NCI-H510A (cell line): Measurements from ENCODE around the gene SMC6.

Experiments used
- DNase-seq: peaks from one replicate; lab custom pipeline; 2025; lab: John Stamatoyannopoulos, UW

The SMC6 gene

DNA sequence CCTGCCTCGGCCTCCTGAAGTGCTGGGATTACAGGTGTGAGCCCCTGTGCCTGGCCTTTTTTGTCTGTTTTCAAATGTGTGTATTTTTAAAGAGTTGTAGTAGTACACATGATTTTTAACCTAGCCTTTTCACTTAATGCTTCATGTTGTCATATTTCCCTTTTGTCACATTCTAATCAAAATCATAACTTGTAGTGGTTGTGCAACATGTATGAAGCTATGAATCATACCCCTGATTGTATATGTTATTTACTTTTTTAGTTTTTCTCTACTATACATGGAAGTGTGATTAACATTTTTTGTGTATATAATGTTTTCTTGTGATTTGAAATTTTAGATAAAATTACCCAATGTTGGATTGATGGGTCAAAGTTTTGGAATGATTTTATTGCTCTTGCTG, 8.8 kb upstream of the SMC6 start:
- no peak for DNase-seq

- DNase-seq, result no peak
Measured at GRCh38 chr2:17759805-17760204, 6.2 kb upstream of the SMC6 start.

GRCh38 chr2:17758118-17758517, 4.5 kb upstream of the SMC6 start:
- no peak for DNase-seq

DNA sequence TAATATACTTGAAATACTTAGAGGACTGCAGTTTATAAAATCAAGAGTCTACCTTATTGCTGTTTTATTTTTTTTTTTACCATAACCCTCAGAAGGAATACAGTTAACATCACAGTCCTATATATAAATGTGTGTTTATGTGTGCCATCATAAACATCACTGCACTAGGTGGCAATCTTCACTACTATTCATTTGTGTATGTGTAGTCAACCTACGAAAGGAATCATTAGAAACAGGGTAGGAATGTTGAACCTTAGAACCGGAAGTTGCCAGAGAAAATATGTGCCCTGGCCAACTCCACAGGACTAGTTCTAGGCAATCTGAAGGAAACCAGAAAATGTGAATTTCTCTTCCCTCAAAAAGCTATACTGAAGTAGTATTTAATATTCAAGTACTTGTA, 3.7 kb upstream of the SMC6 start:
- DNase-seq, result no peak

DNA sequence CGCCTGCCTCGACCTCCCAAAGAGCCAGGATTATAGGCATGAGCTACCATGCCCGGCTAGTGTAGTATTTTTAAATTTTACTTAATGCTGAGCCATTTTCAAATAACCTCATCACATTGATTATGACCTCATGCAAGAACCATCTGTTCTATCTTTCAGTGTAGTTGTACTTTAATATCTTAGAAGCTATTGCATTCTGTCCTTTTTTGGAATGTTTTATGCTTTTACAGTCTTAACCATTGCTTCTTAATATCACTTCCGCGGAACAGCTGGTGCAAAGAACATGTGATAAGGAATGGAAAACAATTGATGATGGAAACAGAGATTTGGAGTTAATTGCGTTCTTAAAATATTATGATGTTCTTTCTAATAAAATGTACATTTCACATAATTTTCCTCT, 3.1 kb upstream of the SMC6 start:
- DNase-seq, result no peak

DNA sequence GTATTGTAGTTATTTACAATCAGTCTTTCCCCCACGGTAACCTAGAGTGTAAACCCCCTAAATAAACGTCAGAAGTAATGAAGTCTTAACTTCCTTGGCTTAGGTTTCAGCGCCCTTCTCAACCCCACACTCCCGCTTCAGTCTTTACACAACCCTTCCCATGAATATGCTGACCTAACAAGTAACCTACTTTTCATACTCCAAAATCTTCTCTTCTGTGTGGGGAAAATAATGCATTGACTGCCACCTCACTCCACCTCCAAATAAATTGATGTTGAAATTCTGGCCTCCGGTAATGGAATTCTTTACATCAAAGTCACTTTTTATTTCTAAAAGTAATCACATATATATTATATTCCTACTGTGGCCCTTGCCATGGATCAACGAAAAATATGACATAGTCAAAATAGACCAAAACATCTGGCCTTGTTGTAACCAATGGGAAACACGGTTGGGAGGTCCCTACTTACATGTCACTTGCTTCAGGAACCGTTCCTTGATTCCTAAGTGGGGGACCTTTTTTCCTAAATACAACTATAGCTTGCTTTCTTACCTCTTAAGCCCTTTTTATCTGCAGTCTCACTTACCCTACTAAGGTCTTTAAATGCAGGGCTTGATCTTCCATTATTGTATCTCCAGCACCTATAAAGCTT, 1.3 kb upstream of the SMC6 start:
- no peak for DNase-seq

DNA sequence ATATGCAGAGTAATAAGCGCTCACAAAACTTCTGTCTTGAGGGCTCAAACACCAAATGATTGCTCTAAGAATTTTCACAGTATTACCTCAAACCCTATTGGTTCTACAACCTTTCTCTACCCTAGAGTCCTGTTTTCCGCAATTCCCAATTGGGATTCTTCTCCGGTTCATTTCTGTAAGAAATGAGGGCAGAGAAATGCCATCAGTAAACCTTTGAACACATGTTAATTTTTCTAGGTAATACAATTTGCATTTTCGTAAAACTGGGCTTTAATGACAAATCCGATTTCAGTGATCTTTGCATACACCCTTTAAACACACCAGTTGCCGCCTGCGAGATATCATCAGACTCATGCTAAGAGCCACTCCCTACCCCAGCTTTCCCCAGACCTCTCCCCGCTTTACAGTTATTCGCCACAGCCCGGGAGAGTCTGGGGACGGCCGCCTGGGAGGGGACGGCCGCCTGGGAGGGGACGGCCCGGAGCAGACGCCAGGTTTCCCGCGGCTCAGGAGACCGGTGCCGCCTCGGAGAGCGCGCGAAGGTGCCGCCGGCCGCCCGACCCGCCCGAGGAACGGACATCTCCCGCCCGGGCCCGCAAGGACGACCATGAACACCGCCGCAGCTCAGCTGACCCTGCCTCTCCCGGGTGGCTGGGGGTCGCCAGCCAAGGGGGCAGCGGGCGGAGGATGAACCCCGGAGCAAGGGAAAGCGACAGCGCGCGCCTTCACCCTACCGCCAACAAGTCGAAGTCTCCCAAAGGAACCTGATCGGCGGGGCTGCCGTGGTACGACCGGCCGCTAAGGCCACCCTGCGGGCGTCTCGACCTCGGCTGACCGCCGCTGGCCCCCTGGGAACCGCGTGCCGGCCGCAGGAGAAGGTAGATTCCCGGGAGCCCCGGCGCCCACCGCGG, 463 bp downstream of the SMC6 start:
- peak; percentile 52 for DNase-seq

- no peak for DNase-seq
Measured at GRCh38 chr2:17752246-17752645, 1.4 kb downstream of the SMC6 start.

- no peak for DNase-seq
Measured at GRCh38 chr2:17749753-17750438, 3.7 kb downstream of the SMC6 start.

DNA sequence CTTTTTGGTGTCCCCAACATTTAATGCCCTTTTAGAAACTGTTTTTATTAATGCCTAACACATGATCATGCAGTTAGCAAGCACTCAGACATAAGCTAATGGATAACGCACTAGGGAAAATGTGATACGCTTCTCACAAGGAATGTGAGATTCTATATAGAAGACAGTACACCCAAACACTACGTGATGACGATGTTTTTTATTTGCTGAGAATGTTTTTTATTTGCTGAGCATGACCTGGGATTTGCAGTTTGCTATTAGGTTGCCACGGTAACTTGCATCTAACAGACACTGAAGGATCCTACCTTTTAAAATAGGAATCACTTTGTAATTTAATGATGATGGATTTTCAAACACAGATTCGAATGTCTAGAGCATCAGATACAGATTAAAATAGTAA, 4.9 kb downstream of the SMC6 start:
- no peak for DNase-seq

- no peak for DNase-seq
Measured at GRCh38 chr2:17747684-17748452, 5.7 kb downstream of the SMC6 start.

DNA sequence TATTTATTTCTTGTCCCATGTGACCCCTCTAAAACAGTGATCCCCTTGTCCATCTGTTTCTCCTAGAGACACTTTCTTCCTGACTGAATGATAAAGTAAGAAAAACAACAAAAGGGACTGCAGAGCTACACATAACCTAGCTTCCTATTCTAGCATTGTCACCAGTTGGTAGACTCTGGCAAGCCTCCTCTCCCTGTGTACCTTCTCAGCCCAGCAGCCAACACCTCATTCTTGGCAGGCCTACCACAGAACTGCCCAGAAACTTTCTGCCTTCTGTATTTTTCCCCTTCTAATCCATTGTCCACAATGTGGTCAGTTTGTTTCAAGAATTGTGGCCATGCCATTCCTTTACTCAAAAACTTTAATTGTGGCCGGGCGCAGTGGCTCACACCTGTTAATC, 13.4 kb downstream of the SMC6 start:
- no peak for DNase-seq

GRCh38 chr2:17736989-17737388, 16.6 kb downstream of the SMC6 start:
- no peak for DNase-seq

DNA sequence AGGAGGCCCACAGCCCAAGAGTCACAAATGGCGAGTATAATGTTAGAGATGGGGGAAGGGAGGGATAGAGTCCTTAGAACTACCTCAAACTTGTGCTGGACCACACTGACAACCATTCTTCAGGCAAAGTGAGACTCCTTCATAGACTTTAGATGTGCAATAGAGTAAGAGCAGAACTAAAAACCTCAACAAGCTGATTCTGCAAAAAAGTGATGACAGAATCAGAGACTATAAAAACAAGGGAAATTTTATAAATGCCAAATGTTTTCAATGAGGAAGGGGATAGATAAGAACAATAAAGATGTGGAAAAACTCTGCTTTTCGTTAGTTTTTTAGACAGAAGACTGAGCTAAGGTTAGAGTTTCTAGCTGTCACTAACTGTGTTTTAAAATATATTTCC, 17.7 kb downstream of the SMC6 start:
- DNase-seq, result no peak

DNA sequence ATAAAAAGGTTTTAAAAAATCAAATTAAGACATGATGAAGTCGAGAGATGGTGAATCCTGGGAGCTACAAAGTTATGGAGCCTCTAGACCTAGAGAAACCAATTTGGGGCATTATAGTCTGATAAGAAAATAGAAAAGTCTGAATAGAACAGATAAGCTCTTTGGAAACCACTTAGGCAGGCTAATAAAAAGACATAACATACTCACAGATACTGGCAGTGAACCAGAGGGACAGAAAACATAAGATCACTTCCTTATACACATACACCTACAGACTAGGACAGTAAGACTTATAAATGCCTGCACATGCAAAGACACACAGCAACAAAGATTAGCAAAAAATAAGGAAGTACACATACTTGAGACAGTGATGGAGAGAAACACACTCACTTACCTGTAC, 20.0 kb downstream of the SMC6 start:
- DNase-seq, result no peak

DNA sequence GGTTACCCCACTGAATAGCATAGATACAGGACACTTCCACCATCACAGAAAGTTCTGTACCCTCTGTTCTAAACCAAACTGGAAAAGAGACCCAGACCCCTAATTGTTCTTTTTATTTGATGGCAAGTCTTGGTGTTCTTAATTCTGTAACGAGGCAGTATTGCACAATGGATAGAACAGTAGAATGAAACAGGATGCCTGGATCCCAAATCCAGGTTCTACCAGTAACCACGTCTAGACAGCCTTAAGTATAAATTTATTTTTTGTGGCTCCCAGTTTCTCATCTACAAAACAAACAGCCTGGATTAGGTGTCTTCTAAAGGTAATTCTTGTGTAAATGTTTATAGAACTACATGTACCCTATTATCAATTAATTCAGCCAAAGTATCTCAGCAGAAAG, 23.7 kb downstream of the SMC6 start:
- no peak for DNase-seq

- no peak for DNase-seq
Measured at GRCh38 chr2:17728210-17728609, 25.4 kb downstream of the SMC6 start.

DNA sequence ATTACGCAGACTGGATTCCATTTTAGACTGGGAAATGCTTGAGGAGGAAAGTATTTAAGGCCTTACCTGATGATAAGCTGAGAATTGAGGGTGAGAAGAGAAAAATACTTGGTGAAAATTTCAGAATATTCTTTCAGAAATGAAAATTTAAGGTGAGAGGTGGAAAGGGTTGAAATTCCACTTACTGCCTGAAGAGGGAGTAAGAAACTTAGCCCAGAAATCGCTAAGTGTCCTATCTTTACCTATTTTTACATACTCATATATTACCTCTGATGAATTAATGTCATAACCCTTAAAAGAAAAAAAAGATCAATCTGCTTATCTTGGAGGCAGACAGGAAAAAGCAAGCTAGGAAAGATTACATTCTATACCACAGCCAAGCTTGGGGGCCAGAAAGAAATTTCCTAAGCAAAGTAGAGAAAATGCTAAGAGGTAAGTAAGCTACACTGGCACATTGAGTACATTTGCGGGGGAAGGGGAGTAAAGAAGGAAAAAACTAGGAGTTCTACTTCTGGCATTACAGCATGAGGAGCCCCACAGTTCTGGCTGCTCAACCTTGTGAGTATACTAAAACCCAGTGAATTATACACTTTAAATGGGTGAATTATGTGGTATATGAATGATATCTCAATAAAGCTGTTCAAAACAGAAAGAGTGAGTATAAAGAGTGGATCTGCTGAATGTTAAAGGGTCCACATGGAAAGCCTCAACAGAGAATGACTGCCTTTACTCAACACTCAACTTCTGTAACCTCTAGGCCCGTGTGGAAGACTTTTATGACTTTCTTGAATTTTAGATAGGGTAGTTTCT, 33.8 kb downstream of the SMC6 start:
- no peak for DNase-seq

- DNase-seq, result no peak
Measured at GRCh38 chr2:17718689-17719088, 34.9 kb downstream of the SMC6 start.

GRCh38 chr2:17717666-17718065, 35.9 kb downstream of the SMC6 start:
- no peak for DNase-seq

- no peak for DNase-seq
Measured at GRCh38 chr2:17713291-17713690, 40.3 kb downstream of the SMC6 start.
